HCT116 (cell line): ENCODE data around the gene ITPR1. TPM values are rescaled to one million over a fixed set of nuclear protein-coding genes. Genes with fewer than 3 reads are reported as not detected.

ENCODE experiments used
- ATAC-seq: fragments of 200-7000 bp; cut with Tn5 transposase; 2 replicates; pipeline ENCODE4 v1.9.1; 2020; ENCODE audit warnings: mild to moderate bottlenecking, moderate library complexity
- BruUV-seq: library from RNA; stranded (reverse); fragments of 400-500 nt; replicated peaks from 2 replicates; lab custom pipeline; 2021; lab: Mats Ljungman, UMichigan
- CTCF ChIA-PET: fragments of 300-600 bp; sonication (Branson Sonifier 250); formaldehyde crosslinking; loops from one replicate; lab custom pipeline; 2021; ENCODE audit warnings: antibody characterized with exemption; lab: Charles Lee
- POLR2A ChIA-PET: fragments of 300-600, 350-600 bp; sonication (Branson Sonifier 250); formaldehyde crosslinking; loops from one replicate; lab custom pipeline; 2021; ENCODE audit warnings: antibody characterized with exemption; lab: Charles Lee
- RAD21 ChIA-PET, 2 experiments: fragments of 300-600 bp; sonication (Branson Sonifier 250); formaldehyde crosslinking; loops; one replicate each; lab custom pipeline; 2023; ENCODE audit warnings: low total read pairs in 2 of 2; ENCODE audit not compliant: uncharacterized antibody in 2 of 2, unreplicated experiment in 2 of 2, low non-redundant PET in 1 of 2; lab: Charles Lee
- DNase-seq: peaks from one replicate; pipeline ENCODE4 v3.0.0-alpha.2; 2010; ENCODE audit warnings: low read depth, low spot score
- H2AFZ ChIP-seq: fragments of 200-600 bp; shearing (Covaris generic), sonication (generic); 2 replicates; pipeline ENCODE4 v1.6.1; 2017; ENCODE audit warnings: low read depth, mixed run types, mixed read lengths, antibody characterized with exemption, low read length; ENCODE audit not compliant: poor library complexity, severe bottlenecking
- H3K27ac ChIP-seq: 2 replicates; pipeline ENCODE4 v1.5.1; 2012; ENCODE audit warnings: low read depth, low read length
- H3K27me3 ChIP-seq: fragments of 200-600 bp; sonication (generic); 2 replicates; pipeline ENCODE4 v1.6.1; 2016; ENCODE audit warnings: mixed run types, low read length, mixed read lengths; ENCODE audit not compliant: insufficient read depth
- H3K36me3 ChIP-seq, 2 experiments: fragments of 200-500 bp in 1 of 2; fragments of 200-600 bp in 1 of 2; sonication (Bioruptor generic) in 1 of 2; sonication (generic) in 1 of 2; 2 replicates each; pipeline versions ENCODE4 v1.5.1 to v1.6.1; 2014 to 2016; ENCODE audit warnings: low read length in 2 of 2, inconsistent platforms in 1 of 2, mixed read lengths in 1 of 2, mixed run types in 1 of 2; ENCODE audit not compliant: insufficient read depth in 2 of 2, control insufficient read depth in 1 of 2
- H3K4me1 ChIP-seq, 2 experiments: fragments of 200-600 bp in 1 of 2; sonication (generic) in 1 of 2; 2 replicates each; pipeline versions ENCODE4 v1.5.1 to v1.6.1; 2012 to 2017; ENCODE audit warnings: low read length in 2 of 2, inconsistent platforms in 1 of 2, mild to moderate bottlenecking in 1 of 2, mixed read lengths in 1 of 2, mixed run types in 1 of 2, moderate library complexity in 1 of 2; ENCODE audit not compliant: insufficient read depth in 2 of 2, control insufficient read depth in 1 of 2
- H3K4me2 ChIP-seq: fragments of 200-600 bp; sonication (generic); 2 replicates; pipeline ENCODE4 v1.6.1; 2017; ENCODE audit warnings: mixed run types, low read length, mixed read lengths
- H3K4me3 ChIP-seq, 2 experiments: fragments of 200-600 bp in 1 of 2; sonication (generic) in 1 of 2; replicated peaks in 1 of 2; 2 replicates each; pipeline ENCODE4 v1.5.1; 2011 to 2016; ENCODE audit warnings: low read length in 2 of 2, control low read depth in 1 of 2, low read depth in 1 of 2, mild to moderate bottlenecking in 1 of 2, mixed read lengths in 1 of 2, mixed run types in 1 of 2
- H3K79me2 ChIP-seq: fragments of 200-600 bp; sonication (generic); 2 replicates; pipeline ENCODE4 v1.6.1; 2017; ENCODE audit warnings: mild to moderate bottlenecking, mixed run types, low read length, moderate library complexity, mixed read lengths; ENCODE audit not compliant: insufficient read depth
- H3K9ac ChIP-seq: fragments of 200-600 bp; sonication (generic); 2 replicates; pipeline ENCODE4 v1.6.1; 2016; ENCODE audit warnings: low read length, mixed read lengths
- H3K9me2 ChIP-seq: fragments of 200-600 bp; sonication (generic), shearing (Covaris generic); 2 replicates; pipeline ENCODE4 v1.6.1; 2017; ENCODE audit warnings: mixed run types, mild to moderate bottlenecking, moderate library complexity; ENCODE audit not compliant: insufficient read depth
- H3K9me3 ChIP-seq, 2 experiments: fragments of 200-500 bp in 1 of 2; fragments of 200-600 bp in 1 of 2; sonication (Bioruptor generic) in 1 of 2; sonication (generic) in 1 of 2; 2 replicates each; pipeline ENCODE4 v1.6.1; 2014 to 2017; ENCODE audit warnings: low read length in 2 of 2, mixed read lengths in 2 of 2, inconsistent platforms in 1 of 2, low read depth in 1 of 2, mild to moderate bottlenecking in 1 of 2, mixed run types in 1 of 2, moderate library complexity in 1 of 2; ENCODE audit not compliant: control insufficient read depth in 1 of 2, insufficient read depth in 1 of 2
- H4K20me1 ChIP-seq: fragments of 200-600 bp; sonication (generic), shearing (Covaris generic); 2 replicates; pipeline ENCODE4 v1.6.1; 2017; ENCODE audit warnings: mixed run types, mild to moderate bottlenecking, moderate library complexity; ENCODE audit not compliant: insufficient read depth
- CBX3 ChIP-seq: IDR thresholded peaks from 2 replicates; pipeline ENCODE4 v1.6.1; 2012; ENCODE audit warnings: low read depth
- CEBPB ChIP-seq: IDR thresholded peaks from 2 replicates; pipeline ENCODE4 v1.6.1; 2012; ENCODE audit warnings: low read depth
- CTCF ChIP-seq, 3 experiments: fragments of 200-600 bp in 1 of 3; sonication (generic) in 1 of 3; IDR thresholded peaks in 2 of 3; conservative IDR thresholded peaks in 1 of 3; 2 replicates each; pipeline ENCODE4 v1.5.1; 2012 to 2017; ENCODE audit warnings: low read depth in 2 of 3, low read length in 2 of 3, antibody characterized with exemption in 1 of 3, borderline replicate concordance in 1 of 3, control low read depth in 1 of 3, mild to moderate bottlenecking in 1 of 3, mixed read lengths in 1 of 3, mixed run types in 1 of 3, moderate library complexity in 1 of 3; ENCODE audit not compliant: insufficient read depth in 1 of 3
- EZH2 ChIP-seq: fragments of 200-600 bp; sonication (generic); IDR thresholded peaks from 2 replicates; pipeline ENCODE4 v1.6.1; 2017; ENCODE audit warnings: antibody characterized with exemption, mixed run types
- EZH2phosphoT487 ChIP-seq: fragments of 200-600 bp; IDR thresholded peaks from 2 replicates; pipeline ENCODE4 v1.6.1; 2018; ENCODE audit warnings: antibody characterized with exemption, borderline replicate concordance
- FOSL1 ChIP-seq: IDR thresholded peaks from 2 replicates; pipeline ENCODE4 v1.6.1; 2012; ENCODE audit warnings: low read depth
- JUND ChIP-seq: IDR thresholded peaks from 2 replicates; pipeline ENCODE4 v1.6.1; 2012
- MAX ChIP-seq: IDR thresholded peaks from 2 replicates; pipeline ENCODE4 v1.6.1; 2012
- POLR2A ChIP-seq: IDR thresholded peaks from 2 replicates; pipeline ENCODE4 v1.7.0; 2011; ENCODE audit warnings: borderline replicate concordance; ENCODE audit not compliant: insufficient read depth, insufficient read length; ENCODE audit errors: extremely low read depth
- REST ChIP-seq: IDR thresholded peaks from 2 replicates; pipeline ENCODE4 v1.6.1; 2012; ENCODE audit warnings: low read depth
- SIN3A ChIP-seq: IDR thresholded peaks from 2 replicates; pipeline ENCODE4 v1.6.1; 2012; ENCODE audit warnings: low read depth
- TCF7L2 ChIP-seq: IDR thresholded peaks from 2 replicates; pipeline ENCODE4 v1.7.0; 2011; ENCODE audit warnings: borderline replicate concordance, inconsistent platforms; ENCODE audit not compliant: insufficient read depth, insufficient read length; ENCODE audit errors: extremely low read depth
- ZNF274 ChIP-seq: fragments of 200-500 bp; sonication (Bioruptor generic); IDR thresholded peaks from 2 replicates; pipeline ENCODE4 v1.6.1; 2014; ENCODE audit warnings: mild to moderate bottlenecking, low read depth, low read length, inconsistent platforms
- intact Hi-C: fragments of 100-400 bp; cut with micrococcal nuclease; formaldehyde crosslinking; loops from 2 replicates; pipeline ENCODE4 v1.10.0; 2022
- total RNA-seq: library from RNA; stranded (reverse); gene quantifications from one replicate; pipeline ENCODE4 v1.2.1, GENCODE V29; 2021; ENCODE audit not compliant: unreplicated experiment

Gene ITPR1
- total RNA-seq, 1 experiment from 2014 or later: 9.2 TPM

- TF ChIP-seq SIN3A (no peak), FOSL1 (no peak), REST (no peak), EZH2phosphoT487 (no peak), POLR2A (no peak)
- ATAC-seq: no peak
These were observed 338.4 kb downstream of the ITPR1 start for GRCh38 chr3:4831580-4831950.

GRCh38 chr3:4833471-4833870, 340.3 kb downstream of the ITPR1 start:
- Histone ChIP-seq H3K4me3 (no peak overlapping the region), H2AFZ (no peak overlapping the region), H3K4me1 (peaks cover 2 to 22% of the 10 kb centered on the region in 2 experiments; a peak in 3 of 4 replicates), H3K27me3 (no peaks in the 10 kb centered on the region), H3K9me2 (no peaks in the 10 kb centered on the region), H4K20me1 (no peaks in the 10 kb centered on the region), H3K9ac (no peak overlapping the region), H3K9me3 (no peaks in the 10 kb centered on the region), H3K36me3 (no peaks in the 10 kb centered on the region), H3K27ac (no peak overlapping the region), H3K4me2 (no peak overlapping the region), H3K79me2 (no peaks in the 10 kb centered on the region)
- ChIA-PET CTCF (no interaction called here), POLR2A (no interaction called here), RAD21 (no interaction called here)
- intact Hi-C loops: loop anchor here (10.0 kb wide), 1 partner anchor 191 kb away; no protein-coding TSS in a partner anchor
- TF ChIP-seq CEBPB (no peak), JUND (no peak), CBX3 (no peak), MAX (no peak), TCF7L2 (no peak), ZNF274 (no peak), CTCF (IDR thresholded peaks at IDR 0.05 in 2 of 3, conservative IDR thresholded peaks at IDR 0.05 in 1 of 3; ENCODE audit: borderline replicate concordance in 1 of 3, insufficient read depth in 1 of 3, low read depth in 2 of 3, low read length in 2 of 3) (no peak), POLR2A (no peak), EZH2 (no peak)
- ATAC-seq: no peak
- DNase-seq: no peak
- BruUV-seq: no TSS peak

More at GRCh38 chr3:4831580-4831950, 338.4 kb downstream of the ITPR1 start:
- H3K79me2 ChIP-seq: no peaks in the 10 kb centered on the region
- no peak overlapping the region for H3K27ac ChIP-seq
- no peak for DNase-seq
- CTCF ChIA-PET: interaction anchor here (1.0 kb wide), 1 partner anchor 145 kb away, joined by 4 read pairs; no protein-coding TSS in a partner anchor
- no TSS peak for BruUV-seq
- POLR2A ChIA-PET: no interaction called here
- H3K4me1 ChIP-seq: peaks cover 3 to 28% of the 10 kb centered on the region in 2 experiments; a peak in 3 of 4 replicates
- RAD21 ChIA-PET: no interaction called here
- no peaks in the 10 kb centered on the region for H3K27me3 ChIP-seq
- H3K4me3 ChIP-seq: no peak overlapping the region
- H3K4me2 ChIP-seq: peak overlapping the region; percentile 33; the same call in 1 of the 2 replicates
- H3K9ac ChIP-seq: no peak overlapping the region
- H2AFZ ChIP-seq: no peak overlapping the region
- H3K9me3 ChIP-seq: no peaks in the 10 kb centered on the region
- H4K20me1 ChIP-seq: no peaks in the 10 kb centered on the region
- no peaks in the 10 kb centered on the region for H3K9me2 ChIP-seq
- intact Hi-C loops: loop anchor here (10.0 kb wide), 1 partner anchor 193 kb away; no protein-coding TSS in a partner anchor
- H3K36me3 ChIP-seq: no peaks in the 10 kb centered on the region
